Measurements from ENCODE around the gene ABCA13.
"Not testable (repeated sequence)": the region's sequence is repeated elsewhere in the genome, so short reads cannot be mapped to it uniquely, and the experiment has no call there.

ABCA13 gene

GRCh38 chr7:48141521-48141920 is 29.7 kb upstream of the ABCA13 start:
- Histone ChIP-seq H3K4me2 (ENCODE audit: low read length) (no peak overlapping the region), H4K20me1 (ENCODE audit: control insufficient read depth, insufficient read depth, low read depth, low read length) (no peaks in the 10 kb centered on the region), H3K9me2 (replicated peaks; ENCODE audit: control insufficient read depth, low read length) (no peaks in the 10 kb centered on the region), H3K79me2 (ENCODE audit: control insufficient read depth, low read length) (no peaks in the 10 kb centered on the region), H3K36me3 (ENCODE audit: control insufficient read depth, low read length) (no peaks in the 10 kb centered on the region), H3K4me1 (ENCODE audit: control insufficient read depth, low read length) (no peaks in the 10 kb centered on the region), H3K9me3 (ENCODE audit: control insufficient read depth, insufficient read depth, low read length) (no peaks in the 10 kb centered on the region), H3K27ac (ENCODE audit: low read depth, low read length) (no peak overlapping the region), H3F3A (ENCODE audit: control insufficient read depth, insufficient read depth) (no peaks in the 10 kb centered on the region), H3K4me3 (ENCODE audit: low read length) (no peak overlapping the region), H3K27me3 (ENCODE audit: control insufficient read depth, low read length) (no peaks in the 10 kb centered on the region; the same call in 1 of the 2 replicates)
- TF ChIP-seq EZH2phosphoT487 (IDR thresholded peaks at IDR 0.05; ENCODE audit: borderline replicate concordance, low read length) (no peak), CTCF (IDR thresholded peaks at IDR 0.05; ENCODE audit: low read depth, low read length, poor library complexity, severe bottlenecking) (no peak)

- H3K36me3 ChIP-seq (ENCODE audit: control insufficient read depth, low read length) = no peaks in the 10 kb centered on the region
- no peaks in the 10 kb centered on the region for H3F3A ChIP-seq (ENCODE audit: control insufficient read depth, insufficient read depth)
- TF ChIP-seq EZH2phosphoT487 (IDR thresholded peaks at IDR 0.05; ENCODE audit: borderline replicate concordance, low read length) (no peak), CTCF (IDR thresholded peaks at IDR 0.05; ENCODE audit: low read depth, low read length, poor library complexity, severe bottlenecking) (no peak)
- H4K20me1 ChIP-seq (ENCODE audit: control insufficient read depth, insufficient read depth, low read depth, low read length) = no peaks in the 10 kb centered on the region
- no peaks in the 10 kb centered on the region; the same call in 1 of the 2 replicates for H3K27me3 ChIP-seq (ENCODE audit: control insufficient read depth, low read length)
- no peak overlapping the region for H3K27ac ChIP-seq (ENCODE audit: low read depth, low read length)
- H3K4me1 ChIP-seq (ENCODE audit: control insufficient read depth, low read length) = no peaks in the 10 kb centered on the region
- H3K9me2 ChIP-seq (replicated peaks; ENCODE audit: control insufficient read depth, low read length) = no peaks in the 10 kb centered on the region
- no peaks in the 10 kb centered on the region for H3K9me3 ChIP-seq (ENCODE audit: control insufficient read depth, insufficient read depth, low read length)
- H3K4me3 ChIP-seq (ENCODE audit: low read length) = no peak overlapping the region
- H3K4me2 ChIP-seq (ENCODE audit: low read length) = no peak overlapping the region
- no peaks in the 10 kb centered on the region for H3K79me2 ChIP-seq (ENCODE audit: control insufficient read depth, low read length)
Observed at GRCh38 chr7:48144291-48144768, 26.9 kb upstream of the ABCA13 start.

GRCh38 chr7:48147078-48147591 is 24.1 kb upstream of the ABCA13 start:
- H3K79me2 ChIP-seq (ENCODE audit: control insufficient read depth, low read length) = no peaks in the 10 kb centered on the region
- no peak for TF ChIP-seq EZH2phosphoT487 (IDR thresholded peaks at IDR 0.05; ENCODE audit: borderline replicate concordance, low read length)
- H3K4me1 ChIP-seq (ENCODE audit: control insufficient read depth, low read length) = no peaks in the 10 kb centered on the region
- peaks cover 7% of the 10 kb centered on the region for H3K27me3 ChIP-seq (ENCODE audit: control insufficient read depth, low read length)
- H3K4me3 ChIP-seq (ENCODE audit: low read length) = no peak overlapping the region
- H3K4me2 ChIP-seq (ENCODE audit: low read length) = no peak overlapping the region
- no peak overlapping the region for H3K27ac ChIP-seq (ENCODE audit: low read depth, low read length)
- H3K9me2 ChIP-seq (replicated peaks; ENCODE audit: control insufficient read depth, low read length) = no peaks in the 10 kb centered on the region
- no peaks in the 10 kb centered on the region for H3K9me3 ChIP-seq (ENCODE audit: control insufficient read depth, insufficient read depth, low read length)
- no peaks in the 10 kb centered on the region for H3K36me3 ChIP-seq (ENCODE audit: control insufficient read depth, low read length)
- H3F3A ChIP-seq (ENCODE audit: control insufficient read depth, insufficient read depth) = no peaks in the 10 kb centered on the region
- H4K20me1 ChIP-seq (ENCODE audit: control insufficient read depth, insufficient read depth, low read depth, low read length) = no peaks in the 10 kb centered on the region

- not testable (repeated sequence) for H3K4me3 ChIP-seq (ENCODE audit: low read length); H4K20me1 ChIP-seq (ENCODE audit: control insufficient read depth, insufficient read depth, low read depth, low read length); H3K27me3 ChIP-seq (ENCODE audit: control insufficient read depth, low read length); H3K9me2 ChIP-seq (replicated peaks; ENCODE audit: control insufficient read depth, low read length); H3K9me3 ChIP-seq (ENCODE audit: control insufficient read depth, insufficient read depth, low read length); H3K27ac ChIP-seq (ENCODE audit: low read depth, low read length); H3K36me3 ChIP-seq (ENCODE audit: control insufficient read depth, low read length); H3K4me2 ChIP-seq (ENCODE audit: low read length); H3K4me1 ChIP-seq (ENCODE audit: control insufficient read depth, low read length); H3K79me2 ChIP-seq (ENCODE audit: control insufficient read depth, low read length); H3F3A ChIP-seq (ENCODE audit: control insufficient read depth, insufficient read depth)
Observed at GRCh38 chr7:48147690-48148089, 23.6 kb upstream of the ABCA13 start.

Data from DOHH2 (cell line).